ENCODE results near the gene CAB39L. TPM values are rescaled to one million over a fixed set of nuclear protein-coding genes. Genes with fewer than 3 reads are reported as not detected.

CAB39L gene
- total RNA-seq, 1 experiment from 2014 or later = 6.2 TPM

DNA sequence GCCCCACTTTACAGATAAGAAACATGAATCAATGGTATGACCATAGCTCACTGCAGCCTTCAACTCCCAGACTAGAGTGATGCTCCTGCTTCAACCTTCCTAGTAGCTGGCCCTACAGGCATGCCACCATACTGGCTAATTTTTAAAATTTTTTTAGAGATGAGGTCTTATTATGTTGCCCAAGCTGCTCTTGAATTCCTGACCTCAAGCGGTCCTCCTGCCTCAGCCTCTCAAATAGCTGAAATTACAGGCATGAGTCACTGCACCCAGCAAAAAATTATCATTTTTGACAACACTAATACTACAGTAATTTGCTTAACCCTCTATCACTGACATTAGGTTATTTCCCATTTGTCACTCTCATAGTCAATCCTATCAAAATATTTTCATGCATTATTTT is 14.7 kb downstream of the CAB39L start:
- intact Hi-C loops (cut with micrococcal nuclease) = no loop called here
- ChIA-PET CTCF (no interaction called here), POLR2A (interaction anchor here (5.9 kb wide), 1 partner anchor 15 kb away, joined by 37 read pairs; the partner anchor contains the start of genes CAB39L and SETDB2)
- Mint-ChIP-seq H3K27me3 (ENCODE audit: insufficient read depth, unreplicated experiment) (no peaks in the 10 kb centered on the region), H3K4me3 (ENCODE audit: unreplicated experiment) (no peak overlapping the region), H3K27ac (ENCODE audit: low read depth, unreplicated experiment) (no peak overlapping the region), H3K4me1 (ENCODE audit: insufficient read depth, unreplicated experiment) (no peaks in the 10 kb centered on the region), H3K9me3 (ENCODE audit: unreplicated experiment) (no peaks in the 10 kb centered on the region), H3K36me3 (ENCODE audit: insufficient read depth, unreplicated experiment) (peaks cover 6% of the 10 kb centered on the region)
- DNase-seq (ENCODE audit: unreplicated experiment) = no peak
- TF ChIP-seq, protein P1, sequence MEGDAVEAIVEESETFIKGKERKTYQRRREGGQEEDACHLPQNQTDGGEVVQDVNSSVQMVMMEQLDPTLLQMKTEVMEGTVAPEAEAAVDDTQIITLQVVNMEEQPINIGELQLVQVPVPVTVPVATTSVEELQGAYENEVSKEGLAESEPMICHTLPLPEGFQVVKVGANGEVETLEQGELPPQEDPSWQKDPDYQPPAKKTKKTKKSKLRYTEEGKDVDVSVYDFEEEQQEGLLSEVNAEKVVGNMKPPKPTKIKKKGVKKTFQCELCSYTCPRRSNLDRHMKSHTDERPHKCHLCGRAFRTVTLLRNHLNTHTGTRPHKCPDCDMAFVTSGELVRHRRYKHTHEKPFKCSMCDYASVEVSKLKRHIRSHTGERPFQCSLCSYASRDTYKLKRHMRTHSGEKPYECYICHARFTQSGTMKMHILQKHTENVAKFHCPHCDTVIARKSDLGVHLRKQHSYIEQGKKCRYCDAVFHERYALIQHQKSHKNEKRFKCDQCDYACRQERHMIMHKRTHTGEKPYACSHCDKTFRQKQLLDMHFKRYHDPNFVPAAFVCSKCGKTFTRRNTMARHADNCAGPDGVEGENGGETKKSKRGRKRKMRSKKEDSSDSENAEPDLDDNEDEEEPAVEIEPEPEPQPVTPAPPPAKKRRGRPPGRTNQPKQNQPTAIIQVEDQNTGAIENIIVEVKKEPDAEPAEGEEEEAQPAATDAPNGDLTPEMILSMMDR (IDR thresholded peaks at IDR 0.05; ENCODE audit: unreplicated experiment) = no peak
- BruUV-seq (replicated peaks) = no TSS peak

- H3K4me3 Mint-ChIP-seq (ENCODE audit: unreplicated experiment) = no peak overlapping the region
- TF ChIP-seq, protein P1 (IDR thresholded peaks at IDR 0.05; ENCODE audit: unreplicated experiment) = no peak
- POLR2A ChIA-PET = interaction anchor here (0.9 to 5.9 kb wide), 2 partner anchors 13 to 16 kb away, joined by 3 to 37 read pairs; partner anchors contain the start of genes CAB39L and SETDB2
These were observed 15.7 kb downstream of the CAB39L start for GRCh38 chr13:49428041-49428763.

GRCh38 chr13:49424011-49424560 is 19.8 kb downstream of the CAB39L start:
- intact Hi-C loops (cut with micrococcal nuclease) = no loop called here
- TF ChIP-seq, protein P1 (IDR thresholded peaks at IDR 0.05; ENCODE audit: unreplicated experiment) = no peak
- Mint-ChIP-seq H3K27me3 (ENCODE audit: insufficient read depth, unreplicated experiment) (no peaks in the 10 kb centered on the region), H3K4me1 (ENCODE audit: insufficient read depth, unreplicated experiment) (no peaks in the 10 kb centered on the region), H3K36me3 (ENCODE audit: insufficient read depth, unreplicated experiment) (no peaks in the 10 kb centered on the region), H3K4me3 (ENCODE audit: unreplicated experiment) (no peak overlapping the region), H3K27ac (ENCODE audit: low read depth, unreplicated experiment) (no peak overlapping the region), H3K9me3 (ENCODE audit: unreplicated experiment) (no peaks in the 10 kb centered on the region)
- CTCF ChIA-PET = interaction anchor here (0.5 to 0.8 kb wide), 2 partner anchors 351 to 1850 kb away, joined by 3 to 4 read pairs; no protein-coding TSS in a partner anchor
- no peak for DNase-seq (ENCODE audit: unreplicated experiment)
- no TSS peak for BruUV-seq (replicated peaks)
- POLR2A ChIA-PET = no interaction called here

More at GRCh38 chr13:49428041-49428763, 15.7 kb downstream of the CAB39L start:
- H3K27ac Mint-ChIP-seq (ENCODE audit: low read depth, unreplicated experiment) = no peak overlapping the region
- no peaks in the 10 kb centered on the region for H3K36me3 Mint-ChIP-seq (ENCODE audit: insufficient read depth, unreplicated experiment)
- CTCF ChIA-PET = interaction anchor here (0.6 to 1.3 kb wide), 5 partner anchors 8 to 146 kb away, joined by 3 to 6 read pairs (median 4); no protein-coding TSS in a partner anchor
- DNase-seq (ENCODE audit: unreplicated experiment) = no peak
- no TSS peak for BruUV-seq (replicated peaks)
- no peaks in the 10 kb centered on the region for H3K9me3 Mint-ChIP-seq (ENCODE audit: unreplicated experiment)
- H3K4me1 Mint-ChIP-seq (ENCODE audit: insufficient read depth, unreplicated experiment) = no peaks in the 10 kb centered on the region
- intact Hi-C loops (cut with micrococcal nuclease) = no loop called here
- H3K27me3 Mint-ChIP-seq (ENCODE audit: insufficient read depth, unreplicated experiment) = no peaks in the 10 kb centered on the region

DNA sequence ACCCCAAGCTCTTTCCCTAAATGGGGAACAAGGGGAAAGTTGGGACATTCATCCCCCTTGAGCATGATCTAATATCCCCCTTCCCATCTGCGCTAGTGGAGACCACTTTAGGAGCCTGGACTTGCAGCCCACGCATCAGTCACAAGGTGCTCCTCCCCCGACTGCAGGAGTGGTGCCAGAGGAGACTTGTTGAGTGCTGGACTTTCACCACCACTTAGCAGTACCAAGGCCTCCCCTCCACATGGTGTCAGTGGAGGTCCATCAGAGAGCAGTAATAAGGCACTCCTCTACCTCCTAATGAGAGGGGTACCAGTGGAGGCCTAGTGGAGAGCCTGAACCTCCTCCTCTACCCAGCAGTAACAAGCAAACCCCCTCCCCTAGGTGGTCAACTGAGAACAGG is 22.5 kb downstream of the CAB39L start:
- no peaks in the 10 kb centered on the region for H3K36me3 Mint-ChIP-seq (ENCODE audit: insufficient read depth, unreplicated experiment)
- peak; percentile 8 for DNase-seq (ENCODE audit: unreplicated experiment)
- BruUV-seq (replicated peaks) = no TSS peak
- H3K9me3 Mint-ChIP-seq (ENCODE audit: unreplicated experiment) = no peaks in the 10 kb centered on the region
- no peak overlapping the region for H3K27ac Mint-ChIP-seq (ENCODE audit: low read depth, unreplicated experiment)
- intact Hi-C loops (cut with micrococcal nuclease) = no loop called here
- POLR2A ChIA-PET = interaction anchor here (0.7 to 1.0 kb wide), 2 partner anchors 17 to 22 kb away, joined by 3 read pairs; partner anchors contain the start of genes CAB39L and SETDB2
- CTCF ChIA-PET = no interaction called here
- H3K4me1 Mint-ChIP-seq (ENCODE audit: insufficient read depth, unreplicated experiment) = no peaks in the 10 kb centered on the region
- TF ChIP-seq, protein P1 (IDR thresholded peaks at IDR 0.05; ENCODE audit: unreplicated experiment) = no peak
- H3K4me3 Mint-ChIP-seq (ENCODE audit: unreplicated experiment) = no peak overlapping the region
- H3K27me3 Mint-ChIP-seq (ENCODE audit: insufficient read depth, unreplicated experiment) = no peaks in the 10 kb centered on the region
